Thymus (tissue), 14 donors: ENCODE measurements around the gene RND3. TPM values are rescaled to one million over a fixed set of nuclear protein-coding genes. Genes with fewer than 3 reads are reported as not detected.

Source experiments
- DNase-seq, 9 donors: peaks; one replicate each; pipeline ENCODE4 v3.0.0-alpha.2; 2013; ENCODE audit warnings: low spot score in 9 of 9, low read depth in 6 of 9, missing footprints in 1 of 9
- H3K27ac ChIP-seq, 2 donors: one replicate each; pipeline ENCODE4 v1.5.1; 2013; ENCODE audit warnings: control low read depth in 1 of 2, low read depth in 1 of 2, low read length in 1 of 2, mild to moderate bottlenecking in 1 of 2, moderate library complexity in 1 of 2
- H3K27me3 ChIP-seq, 2 donors: one replicate each; pipeline ENCODE4 v1.5.1; 2013; ENCODE audit warnings: low read length in 1 of 2; ENCODE audit not compliant: control insufficient read depth in 2 of 2, insufficient read depth in 1 of 2
- H3K36me3 ChIP-seq, 2 donors: one replicate each; pipeline ENCODE4 v1.5.1; 2013; ENCODE audit warnings: low read length in 1 of 2, mild to moderate bottlenecking in 1 of 2, moderate library complexity in 1 of 2; ENCODE audit not compliant: control insufficient read depth in 2 of 2, insufficient read depth in 2 of 2
- H3K4me1 ChIP-seq, 2 donors: one replicate each; pipeline ENCODE4 v1.5.1; 2013; ENCODE audit warnings: low read length in 2 of 2; ENCODE audit not compliant: control insufficient read depth in 2 of 2, insufficient read depth in 2 of 2
- H3K4me3 ChIP-seq, 2 donors: one replicate each; pipeline ENCODE4 v1.5.1; 2013; ENCODE audit warnings: low read length in 2 of 2, control low read depth in 1 of 2, mild to moderate bottlenecking in 1 of 2
- H3K9me3 ChIP-seq, 2 donors: one replicate each; pipeline ENCODE4 v1.5.1; 2013; ENCODE audit warnings: low read length in 1 of 2, mild to moderate bottlenecking in 1 of 2; ENCODE audit not compliant: control insufficient read depth in 2 of 2, insufficient read depth in 1 of 2
- WGBS: extraction: QIAGEN DNeasy Blood & Tissue Kit; methylation state at CpG from one replicate; pipeline ENCODE4 v1.1.7; 2013; 5-methylcytosine and 5-hydroxymethylcytosine counted together
- long read RNA-seq, 10 donors: transcript quantifications; one replicate each; lab custom pipeline, GENCODE V29; 2026
- polyA plus RNA-seq: library from polyadenylated mRNA; stranded (reverse); fragments of 200-250 nt; gene quantifications from one replicate; pipeline ENCODE4 v1.2.3, GENCODE V29; 2013
- total RNA-seq: library from RNA; stranded (reverse); fragments of 120-200 nt; gene quantifications from one replicate; pipeline ENCODE4 v1.2.4, GENCODE V29; 2013
- donor health status: healthy.

Gene RND3
- total RNA-seq, result 7.4 TPM
- polyA plus RNA-seq, result 29.9 TPM
- long read RNA-seq, donor 1, partial matches to known transcripts, result 0 of 2 reads
- long read RNA-seq, donor 1, other reads (novel, unspliced or antisense), result 0 of 2 reads
- long read RNA-seq, donor 2, transcript RND3-202 (5 exons, 2,777 nt), result major isoform, 6 of 7 reads
- long read RNA-seq, donor 2, partial matches to known transcripts, result 0 of 7 reads
- long read RNA-seq, donor 2, other reads (novel, unspliced or antisense), result 0 of 7 reads
- long read RNA-seq, donor 3, partial matches to known transcripts, result 0 of 4 reads
- long read RNA-seq, donor 3, other reads (novel, unspliced or antisense), result 0 of 4 reads
- long read RNA-seq, donor 4, partial matches to known transcripts, result 0 of 2 reads
- long read RNA-seq, donor 4, other reads (novel, unspliced or antisense), result 0 of 2 reads
- long read RNA-seq, donor 5, transcript RND3-201 (6 exons, 2,711 nt), result minor isoform, 5 of 15 reads
- long read RNA-seq, donor 5, transcript RND3-202 (5 exons, 2,777 nt), result major isoform, 8 of 15 reads
- long read RNA-seq, donor 5, partial matches to known transcripts, result 0 of 15 reads
- long read RNA-seq, donor 5, other reads (novel, unspliced or antisense), result 0 of 15 reads
- long read RNA-seq, donor 6, partial matches to known transcripts, result 0 of 5 reads
- long read RNA-seq, donor 6, other reads (novel, unspliced or antisense), result 0 of 5 reads
- long read RNA-seq, donor 7, partial matches to known transcripts, result 0 of 5 reads
- long read RNA-seq, donor 7, other reads (novel, unspliced or antisense), result 0 of 5 reads
- long read RNA-seq, donor 8, result 0 reads
- long read RNA-seq, donor 9, result 0 reads
- long read RNA-seq, donor 10, partial matches to known transcripts, result 0 of 2 reads
- long read RNA-seq, donor 10, other reads (novel, unspliced or antisense), result 0 of 2 reads

- Histone ChIP-seq H3K27ac (peak within 1 kb of the TSS; percentile 60 to 64), H3K9me3 (no peaks in the 10 kb centered on the region), H3K36me3 (no peaks in the 10 kb centered on the region), H3K27me3 (peaks cover 31 to 51% of the 10 kb centered on the region in 2 donors), H3K4me3 (peak within 1 kb of the TSS; percentile 29 to 44), H3K4me1 (no peaks in the 10 kb centered on the region)
- 13% methylated on average over 24 of the region's 24 CpGs for WGBS
- peak in 8 of 9 donors; percentile 9 to 61 (median 19) for DNase-seq
Measured at GRCh38 chr2:150487537-150488429, at the start of gene RND3. Gene RND3 (minus strand): TSS chr2:150487667. CDS start chr2:150487417, 250 bp downstream.

- no peak for DNase-seq
- no peaks in the 10 kb centered on the region for H3K4me1 ChIP-seq
- H3K9me3 ChIP-seq, result no peaks in the 10 kb centered on the region
- no peaks in the 10 kb centered on the region for H3K36me3 ChIP-seq
- 74% methylated on average over 1 of the region's 1 CpG for WGBS
- H3K27ac ChIP-seq, result no peak overlapping the region
- H3K4me3 ChIP-seq, result no peak overlapping the region
- H3K27me3 ChIP-seq, result no peaks in the 10 kb centered on the region
Measured at GRCh38 chr2:150535176-150535575, 47.7 kb upstream of the RND3 start.

GRCh38 chr2:150532879-150533278 is 45.4 kb upstream of the RND3 start:
- 68% methylated on average over 1 of the region's 1 CpG for WGBS
- no peak for DNase-seq

GRCh38 chr2:150532020-150532419 is 44.6 kb upstream of the RND3 start:
- H3K4me3 ChIP-seq, result no peak overlapping the region
- H3K36me3 ChIP-seq, result no peaks in the 10 kb centered on the region
- no peaks in the 10 kb centered on the region for H3K9me3 ChIP-seq
- H3K27me3 ChIP-seq, result no peaks in the 10 kb centered on the region
- no peaks in the 10 kb centered on the region for H3K4me1 ChIP-seq
- WGBS, result 95% methylated on average over 5 of the region's 5 CpGs
- H3K27ac ChIP-seq, result no peak overlapping the region
- no peak for DNase-seq

More at GRCh38 chr2:150532879-150533278, 45.4 kb upstream of the RND3 start:
- H3K36me3 ChIP-seq, result no peaks in the 10 kb centered on the region
- no peak overlapping the region for H3K27ac ChIP-seq
- H3K4me1 ChIP-seq, result no peaks in the 10 kb centered on the region
- no peaks in the 10 kb centered on the region for H3K27me3 ChIP-seq
- no peaks in the 10 kb centered on the region for H3K9me3 ChIP-seq
- H3K4me3 ChIP-seq, result no peak overlapping the region

- Histone ChIP-seq H3K4me3 (no peak overlapping the region), H3K4me1 (no peaks in the 10 kb centered on the region), H3K36me3 (no peaks in the 10 kb centered on the region), H3K9me3 (no peaks in the 10 kb centered on the region), H3K27me3 (no peaks in the 10 kb centered on the region), H3K27ac (no peak overlapping the region)
- WGBS, result 90% methylated on average over 2 of the region's 2 CpGs
- DNase-seq, result no peak
Measured at GRCh38 chr2:150531591-150531990, 44.1 kb upstream of the RND3 start.

GRCh38 chr2:150530168-150530567 is 42.7 kb upstream of the RND3 start:
- DNase-seq, result no peak
- 67% methylated on average over 1 of the region's 1 CpG for WGBS
- no peaks in the 10 kb centered on the region for H3K4me1 ChIP-seq
- H3K4me3 ChIP-seq, result no peak overlapping the region
- no peaks in the 10 kb centered on the region for H3K9me3 ChIP-seq
- H3K27ac ChIP-seq, result no peak overlapping the region
- no peaks in the 10 kb centered on the region for H3K27me3 ChIP-seq
- H3K36me3 ChIP-seq, result no peaks in the 10 kb centered on the region

- H3K4me1 ChIP-seq, result no peaks in the 10 kb centered on the region
- no peak for DNase-seq
- no peaks in the 10 kb centered on the region for H3K9me3 ChIP-seq
- no peak overlapping the region for H3K4me3 ChIP-seq
- H3K27ac ChIP-seq, result no peak overlapping the region
- H3K36me3 ChIP-seq, result no peaks in the 10 kb centered on the region
- no peaks in the 10 kb centered on the region for H3K27me3 ChIP-seq
- 56% methylated on average over 5 of the region's 5 CpGs for WGBS
Measured at GRCh38 chr2:150528861-150529801, 41.7 kb upstream of the RND3 start.

- H3K27me3 ChIP-seq, result no peaks in the 10 kb centered on the region
- no peaks in the 10 kb centered on the region for H3K9me3 ChIP-seq
- H3K4me3 ChIP-seq, result no peak overlapping the region
- DNase-seq, result no peak
- no peaks in the 10 kb centered on the region for H3K36me3 ChIP-seq
- H3K27ac ChIP-seq, result no peak overlapping the region
- no peaks in the 10 kb centered on the region for H3K4me1 ChIP-seq
Measured at GRCh38 chr2:150526827-150527226, 39.4 kb upstream of the RND3 start.
